Lower lobe of right lung (tissue), 2 donors: ENCODE results near the gene FAM149A. TPM values are rescaled to one million over a fixed set of nuclear protein-coding genes. Genes with fewer than 3 reads are reported as not detected.

ENCODE experiments used
- ATAC-seq, 2 donors: fragments of 200-7000 bp; cut with Tn5 transposase; one replicate each; pipeline ENCODE4 v1.9.1; 2020 to 2022; ENCODE audit warnings: mild to moderate bottlenecking in 2 of 2, moderate library complexity in 2 of 2
- DNase-seq: peaks from one replicate; pipeline ENCODE4 v3.0.0-alpha.2; 2020
- H3K27ac ChIP-seq: fragments of 200-600 bp; one replicate; pipeline ENCODE4 v1.8.0; 2022
- H3K27me3 ChIP-seq: fragments of 200-600 bp; one replicate; pipeline ENCODE4 v1.8.0; 2022; ENCODE audit warnings: low read depth
- H3K36me3 ChIP-seq: fragments of 200-600 bp; one replicate; pipeline ENCODE4 v1.8.0; 2022; ENCODE audit warnings: mild to moderate bottlenecking
- H3K4me1 ChIP-seq: fragments of 200-600 bp; one replicate; pipeline ENCODE4 v1.8.0; 2022
- H3K4me3 ChIP-seq: fragments of 200-600 bp; one replicate; pipeline ENCODE4 v1.8.0; 2022; ENCODE audit warnings: mild to moderate bottlenecking
- H3K9me3 ChIP-seq: fragments of 200-600 bp; one replicate; pipeline ENCODE4 v1.8.0; 2022
- CTCF ChIP-seq: fragments of 200-600 bp; IDR thresholded peaks from one replicate; pipeline ENCODE4 v1.8.0; 2022; ENCODE audit warnings: antibody characterized with exemption, mild to moderate bottlenecking
- intact Hi-C: fragments of 100-400 bp; cut with DNase I; formaldehyde crosslinking; loops from one replicate; pipeline ENCODE4 v1.11.0; 2022
- total RNA-seq: library from RNA; stranded (reverse); fragmentation: NEBNext Ultra II Directional; extraction: Animal tissue kit (Norgen Biotek cat#: 25700); gene quantifications from one replicate; pipeline ENCODE4 v1.2.1, GENCODE V29; 2021
- donor health status: DM: no; HTN: yes; CAD: no; lungs with severe emphysema.

Gene FAM149A
- total RNA-seq, 1 donor from 2014 or later: 13.3 TPM

GRCh38 chr4:186068581-186069348, 35.7 kb upstream of the FAM149A start, which contains the start of gene TLR3:
TLR3 (plus strand) TSS chr4:186069156; CDS start chr4:186076620, 7,464 bp downstream.
- Histone ChIP-seq H3K27me3 (no peaks in the 10 kb centered on the region), H3K27ac (peak within 1 kb of the TSS; percentile 81), H3K4me3 (peak within 1 kb of the TSS; percentile 65), H3K36me3 (no peaks in the 10 kb centered on the region), H3K9me3 (no peaks in the 10 kb centered on the region), H3K4me1 (peaks cover 6% of the 10 kb centered on the region)
- ATAC-seq (peak; percentile 39 to 75), DNase-seq (no peak)
- no peak for TF ChIP-seq CTCF
- intact Hi-C loops: no loop called here

- peak overlapping the region; percentile 65 for H3K4me3 ChIP-seq
- no peaks in the 10 kb centered on the region for H3K36me3 ChIP-seq
- TF ChIP-seq CTCF: no peak
- H3K27ac ChIP-seq: peak overlapping the region; percentile 81
- H3K4me1 ChIP-seq: peaks cover 11% of the 10 kb centered on the region
- H3K27me3 ChIP-seq: no peaks in the 10 kb centered on the region
- ATAC-seq (no peak), DNase-seq (no peak)
- intact Hi-C loops: no loop called here
- no peaks in the 10 kb centered on the region for H3K9me3 ChIP-seq
These were observed 34.8 kb upstream of the FAM149A start for GRCh38 chr4:186069729-186070128.

- intact Hi-C loops: no loop called here
- Histone ChIP-seq H3K9me3 (no peaks in the 10 kb centered on the region), H3K27me3 (no peaks in the 10 kb centered on the region), H3K27ac (no peak overlapping the region), H3K4me3 (no peak overlapping the region), H3K36me3 (no peaks in the 10 kb centered on the region), H3K4me1 (peaks cover 11% of the 10 kb centered on the region)
- TF ChIP-seq CTCF: no peak
- no peak for DNase-seq
- no peak for ATAC-seq
These were observed 32.0 kb upstream of the FAM149A start for GRCh38 chr4:186072516-186072915.

- Histone ChIP-seq H3K27me3 (no peaks in the 10 kb centered on the region), H3K4me3 (no peak overlapping the region), H3K4me1 (peaks cover 11% of the 10 kb centered on the region), H3K36me3 (peaks cover 6% of the 10 kb centered on the region), H3K9me3 (no peaks in the 10 kb centered on the region), H3K27ac (peak overlapping the region; percentile 33)
- DNase-seq (peak; percentile 83), ATAC-seq (peak; percentile 96 to 97)
- TF ChIP-seq CTCF: no peak
- intact Hi-C loops: no loop called here
These were observed 30.3 kb upstream of the FAM149A start for GRCh38 chr4:186074189-186074588.

- Histone ChIP-seq H3K27ac (no peak overlapping the region), H3K36me3 (peaks cover 14% of the 10 kb centered on the region), H3K9me3 (no peaks in the 10 kb centered on the region), H3K27me3 (no peaks in the 10 kb centered on the region), H3K4me1 (peaks cover 2% of the 10 kb centered on the region), H3K4me3 (no peak overlapping the region)
- intact Hi-C loops: no loop called here
- no peak for TF ChIP-seq CTCF
- ATAC-seq (peak in 1 of 2 donors; percentile 45), DNase-seq (no peak)
These were observed 25.4 kb upstream of the FAM149A start for GRCh38 chr4:186078981-186079638.
